Measurements from ENCODE around the gene FREM1. TPM values are rescaled to one million over a fixed set of nuclear protein-coding genes. Genes with fewer than 3 reads are reported as not detected.

The FREM1 gene
- total RNA-seq, 1 donor from 2014 or later, result not detected

GRCh38 chr9:14907360-14907685 lies 2.9 kb downstream of the FREM1 start:
- H3K27me3 Mint-ChIP-seq (ENCODE audit: insufficient read depth), result peaks cover 6% of the 10 kb centered on the region
- H3K9me3 Mint-ChIP-seq, result no peaks in the 10 kb centered on the region
- intact Hi-C loops (cut with micrococcal nuclease), result no loop called here
- H3K4me3 Mint-ChIP-seq, result no peak overlapping the region
- no peaks in the 10 kb centered on the region for H3K4me1 Mint-ChIP-seq (ENCODE audit: low read depth)
- H3K36me3 Mint-ChIP-seq (ENCODE audit: low read depth), result no peaks in the 10 kb centered on the region
- no peak overlapping the region for H3K27ac Mint-ChIP-seq
- DNase-seq (ENCODE audit: low spot score), result no peak

- DNase-seq (ENCODE audit: low spot score), result no peak
- Mint-ChIP-seq H3K4me3 (no peak overlapping the region), H3K27me3 (ENCODE audit: insufficient read depth) (peaks cover 6% of the 10 kb centered on the region), H3K4me1 (ENCODE audit: low read depth) (no peaks in the 10 kb centered on the region), H3K27ac (no peak overlapping the region), H3K9me3 (no peaks in the 10 kb centered on the region), H3K36me3 (ENCODE audit: low read depth) (no peaks in the 10 kb centered on the region)
- intact Hi-C loops (cut with micrococcal nuclease), result no loop called here
Observed at GRCh38 chr9:14906644-14907359, 3.4 kb downstream of the FREM1 start.

GRCh38 chr9:14906000-14906399 lies 4.2 kb downstream of the FREM1 start:
- no peaks in the 10 kb centered on the region for H3K9me3 Mint-ChIP-seq
- H3K27me3 Mint-ChIP-seq (ENCODE audit: insufficient read depth), result peaks cover 6% of the 10 kb centered on the region
- intact Hi-C loops (cut with micrococcal nuclease), result no loop called here
- no peaks in the 10 kb centered on the region for H3K36me3 Mint-ChIP-seq (ENCODE audit: low read depth)
- H3K27ac Mint-ChIP-seq, result no peak overlapping the region
- DNase-seq (ENCODE audit: low spot score), result no peak
- no peak overlapping the region for H3K4me3 Mint-ChIP-seq
- H3K4me1 Mint-ChIP-seq (ENCODE audit: low read depth), result no peaks in the 10 kb centered on the region

GRCh38 chr9:14903040-14903439 lies 7.2 kb downstream of the FREM1 start:
- Mint-ChIP-seq H3K4me3 (no peak overlapping the region), H3K27ac (no peak overlapping the region), H3K27me3 (ENCODE audit: insufficient read depth) (peaks cover 6% of the 10 kb centered on the region), H3K9me3 (no peaks in the 10 kb centered on the region), H3K4me1 (ENCODE audit: low read depth) (no peaks in the 10 kb centered on the region), H3K36me3 (ENCODE audit: low read depth) (no peaks in the 10 kb centered on the region)
- intact Hi-C loops (cut with micrococcal nuclease), result no loop called here
- DNase-seq (ENCODE audit: low spot score), result no peak

GRCh38 chr9:14902561-14902960 lies 7.7 kb downstream of the FREM1 start:
- Mint-ChIP-seq H3K4me3 (no peak overlapping the region), H3K36me3 (ENCODE audit: low read depth) (no peaks in the 10 kb centered on the region), H3K9me3 (no peaks in the 10 kb centered on the region), H3K4me1 (ENCODE audit: low read depth) (no peaks in the 10 kb centered on the region), H3K27me3 (ENCODE audit: insufficient read depth) (peaks cover 6% of the 10 kb centered on the region), H3K27ac (no peak overlapping the region)
- intact Hi-C loops (cut with micrococcal nuclease), result no loop called here
- DNase-seq (ENCODE audit: low spot score), result no peak

DNA sequence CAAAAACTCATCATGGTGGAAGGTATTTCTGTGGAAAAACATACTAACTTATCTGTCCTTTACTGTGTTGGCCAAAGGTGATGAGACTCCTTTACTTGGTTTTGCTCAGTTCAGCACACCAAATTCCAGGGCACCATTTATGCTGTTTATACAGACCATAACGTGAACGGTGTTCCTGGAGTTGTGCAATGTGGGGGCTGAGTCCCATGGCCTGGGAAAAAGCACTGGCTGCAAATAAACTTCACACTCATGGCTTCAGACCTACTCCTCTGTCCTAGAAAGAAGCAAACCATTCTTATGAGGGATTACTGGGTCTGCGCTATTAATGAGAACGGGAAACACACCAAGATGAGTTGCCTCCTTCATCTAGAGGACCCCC lies 10.4 kb downstream of the FREM1 start:
- Mint-ChIP-seq H3K9me3 (no peaks in the 10 kb centered on the region), H3K4me3 (no peak overlapping the region), H3K36me3 (ENCODE audit: low read depth) (no peaks in the 10 kb centered on the region), H3K27me3 (ENCODE audit: insufficient read depth) (peaks cover 6% of the 10 kb centered on the region), H3K27ac (no peak overlapping the region), H3K4me1 (ENCODE audit: low read depth) (no peaks in the 10 kb centered on the region)
- intact Hi-C loops (cut with micrococcal nuclease), result no loop called here
- DNase-seq (ENCODE audit: low spot score), result no peak

GRCh38 chr9:14899042-14899814 lies 11.0 kb downstream of the FREM1 start:
- Mint-ChIP-seq H3K36me3 (ENCODE audit: low read depth) (no peaks in the 10 kb centered on the region), H3K27me3 (ENCODE audit: insufficient read depth) (peaks cover 6% of the 10 kb centered on the region), H3K9me3 (no peaks in the 10 kb centered on the region), H3K4me1 (ENCODE audit: low read depth) (no peaks in the 10 kb centered on the region), H3K27ac (no peak overlapping the region), H3K4me3 (no peak overlapping the region)
- DNase-seq (ENCODE audit: low spot score), result no peak
- intact Hi-C loops (cut with micrococcal nuclease), result no loop called here

DNA sequence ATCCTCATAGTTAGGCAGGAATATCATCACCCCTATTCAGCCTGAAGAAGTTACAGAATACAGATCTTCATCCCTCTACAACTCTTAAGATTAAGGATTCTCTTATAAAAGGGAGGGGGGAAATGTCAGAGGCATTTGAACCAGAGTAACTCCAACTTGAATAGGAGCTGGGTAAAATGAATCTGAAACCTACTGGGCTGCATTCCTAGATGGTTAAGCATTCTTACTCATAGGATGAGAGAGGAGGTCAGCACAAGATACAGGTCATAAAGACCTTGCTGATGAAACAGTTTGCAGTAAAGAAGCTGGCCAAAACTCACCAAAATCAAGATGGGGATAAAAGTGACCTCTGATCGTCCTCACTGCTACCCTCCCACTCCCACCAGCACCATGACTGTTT lies 14.4 kb downstream of the FREM1 start:
- Mint-ChIP-seq H3K27me3 (ENCODE audit: insufficient read depth) (no peaks in the 10 kb centered on the region), H3K9me3 (no peaks in the 10 kb centered on the region), H3K4me3 (no peak overlapping the region)

GRCh38 chr9:14893280-14893679 lies 16.9 kb downstream of the FREM1 start:
- H3K9me3 Mint-ChIP-seq, result no peaks in the 10 kb centered on the region
- no peak overlapping the region for H3K4me3 Mint-ChIP-seq
- intact Hi-C loops (cut with micrococcal nuclease), result no loop called here
- no peaks in the 10 kb centered on the region for H3K36me3 Mint-ChIP-seq (ENCODE audit: low read depth)
- no peak overlapping the region for H3K27ac Mint-ChIP-seq
- no peaks in the 10 kb centered on the region for H3K4me1 Mint-ChIP-seq (ENCODE audit: low read depth)
- H3K27me3 Mint-ChIP-seq (ENCODE audit: insufficient read depth), result peaks cover 3% of the 10 kb centered on the region
- DNase-seq (ENCODE audit: low spot score), result no peak

More for the DNA sequence above, 14.4 kb downstream of the FREM1 start:
- DNase-seq (ENCODE audit: low spot score), result no peak
- Mint-ChIP-seq H3K4me1 (ENCODE audit: low read depth) (no peaks in the 10 kb centered on the region), H3K27ac (no peak overlapping the region), H3K36me3 (ENCODE audit: low read depth) (no peaks in the 10 kb centered on the region)
- intact Hi-C loops (cut with micrococcal nuclease), result no loop called here

DNA sequence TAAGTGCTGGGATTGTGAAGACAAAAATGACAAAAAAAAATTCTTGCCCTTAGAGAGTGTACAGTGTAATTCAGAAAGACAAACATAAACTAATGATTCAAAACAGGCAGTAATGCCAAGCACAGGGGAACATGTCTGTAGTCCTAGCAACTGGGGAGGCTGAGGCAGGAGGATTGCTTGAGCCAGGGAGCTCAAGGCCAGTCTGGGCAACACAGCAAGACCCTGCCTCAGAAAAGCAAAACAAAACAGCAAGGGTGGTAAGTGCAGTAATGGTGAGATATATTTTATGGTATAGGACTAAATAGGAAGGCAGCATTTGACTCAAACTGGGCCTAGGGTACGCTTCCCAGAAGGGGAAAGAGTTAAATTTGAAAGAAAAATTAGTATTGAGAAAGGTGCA lies 18.9 kb downstream of the FREM1 start:
- Mint-ChIP-seq H3K4me3 (no peak overlapping the region), H3K27me3 (ENCODE audit: insufficient read depth) (peaks cover 3% of the 10 kb centered on the region)
- intact Hi-C loops (cut with micrococcal nuclease), result no loop called here

GRCh38 chr9:14889451-14889850 lies 20.8 kb downstream of the FREM1 start:
- H3K27ac Mint-ChIP-seq, result no peak overlapping the region
- intact Hi-C loops (cut with micrococcal nuclease), result no loop called here

More for the DNA sequence above, 18.9 kb downstream of the FREM1 start:
- no peak overlapping the region for H3K27ac Mint-ChIP-seq
- H3K4me1 Mint-ChIP-seq (ENCODE audit: low read depth), result no peaks in the 10 kb centered on the region
- no peaks in the 10 kb centered on the region for H3K9me3 Mint-ChIP-seq
- H3K36me3 Mint-ChIP-seq (ENCODE audit: low read depth), result no peaks in the 10 kb centered on the region
- DNase-seq (ENCODE audit: low spot score), result no peak

GRCh38 chr9:14888875-14889274 lies 21.4 kb downstream of the FREM1 start:
- H3K27me3 Mint-ChIP-seq (ENCODE audit: insufficient read depth), result peaks cover 3% of the 10 kb centered on the region
- intact Hi-C loops (cut with micrococcal nuclease), result no loop called here
- no peak overlapping the region for H3K4me3 Mint-ChIP-seq
- no peaks in the 10 kb centered on the region for H3K9me3 Mint-ChIP-seq
- no peaks in the 10 kb centered on the region for H3K36me3 Mint-ChIP-seq (ENCODE audit: low read depth)
- no peak overlapping the region for H3K27ac Mint-ChIP-seq
- DNase-seq (ENCODE audit: low spot score), result no peak
- no peaks in the 10 kb centered on the region for H3K4me1 Mint-ChIP-seq (ENCODE audit: low read depth)

More at GRCh38 chr9:14889451-14889850, 20.8 kb downstream of the FREM1 start:
- Mint-ChIP-seq H3K4me1 (ENCODE audit: low read depth) (no peaks in the 10 kb centered on the region), H3K9me3 (no peaks in the 10 kb centered on the region), H3K4me3 (no peak overlapping the region), H3K36me3 (ENCODE audit: low read depth) (no peaks in the 10 kb centered on the region), H3K27me3 (ENCODE audit: insufficient read depth) (peaks cover 3% of the 10 kb centered on the region)
- DNase-seq (ENCODE audit: low spot score), result no peak

GRCh38 chr9:14888272-14888671 lies 22.0 kb downstream of the FREM1 start:
- H3K36me3 Mint-ChIP-seq (ENCODE audit: low read depth), result no peaks in the 10 kb centered on the region
- no peaks in the 10 kb centered on the region for H3K4me1 Mint-ChIP-seq (ENCODE audit: low read depth)
- no peak overlapping the region for H3K4me3 Mint-ChIP-seq
- intact Hi-C loops (cut with micrococcal nuclease), result no loop called here
- no peaks in the 10 kb centered on the region for H3K9me3 Mint-ChIP-seq
- no peak for DNase-seq (ENCODE audit: low spot score)
- H3K27me3 Mint-ChIP-seq (ENCODE audit: insufficient read depth), result peaks cover 3% of the 10 kb centered on the region
- no peak overlapping the region for H3K27ac Mint-ChIP-seq

Measured in activated T-helper 1 cell treated with anti-CD3 and anti-CD28 coated beads, Interleukin-12 subunit alpha, Interleukin-12 subunit beta, Interleukin-2, Interleukin-4 antibody, amounts not matched to agents 30 ng/mL and 10 ng/mL and 1 ng/mL, durations not matched to agents 14 hours and 24 hours and 36 hours (primary cell).